GF-D8 (cell line): Measurements from ENCODE around the gene B4GALT5.
A peak's percentile ranks its signal among the peaks of the same experiment; 100 is the strongest.

Experiments used
- DNase-seq: peaks from one replicate; lab custom pipeline; 2025; lab: John Stamatoyannopoulos, UW

The B4GALT5 gene

DNA sequence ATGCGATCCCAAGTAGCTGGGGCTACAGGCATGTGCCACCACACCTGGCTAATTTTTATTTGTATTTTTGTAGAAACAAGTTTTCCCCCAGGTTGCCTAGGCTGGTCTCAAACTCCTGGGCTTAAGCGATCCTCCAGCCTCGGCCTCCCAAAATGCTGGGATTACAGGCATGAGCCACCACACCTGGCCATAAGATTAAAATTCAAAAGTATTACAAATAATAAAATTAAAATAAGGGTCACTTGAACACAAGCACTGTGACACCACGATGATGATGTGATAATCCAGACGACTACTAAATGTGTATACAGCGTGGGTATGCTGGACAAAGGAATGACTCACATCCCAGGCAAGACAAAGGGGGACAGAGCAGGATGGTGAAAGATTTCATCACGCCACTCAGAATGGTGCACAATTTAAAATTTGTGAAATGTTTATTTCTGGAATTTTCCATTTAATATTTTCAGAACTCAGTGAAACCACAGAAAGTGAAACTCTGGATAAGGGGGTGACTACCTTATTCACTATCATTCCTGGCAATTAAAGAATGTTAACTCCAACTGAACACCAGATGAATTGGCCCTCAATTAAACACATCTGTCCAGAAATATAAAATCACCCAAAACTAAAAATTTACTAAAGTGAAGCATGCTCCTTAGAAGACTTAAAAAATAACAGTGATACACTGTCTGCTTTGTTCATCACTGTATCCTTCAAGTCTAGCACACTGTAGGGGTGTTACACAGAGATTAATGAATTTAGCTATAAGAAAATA, 13.1 kb downstream of the B4GALT5 start:
- DNase-seq, result no peak

DNA sequence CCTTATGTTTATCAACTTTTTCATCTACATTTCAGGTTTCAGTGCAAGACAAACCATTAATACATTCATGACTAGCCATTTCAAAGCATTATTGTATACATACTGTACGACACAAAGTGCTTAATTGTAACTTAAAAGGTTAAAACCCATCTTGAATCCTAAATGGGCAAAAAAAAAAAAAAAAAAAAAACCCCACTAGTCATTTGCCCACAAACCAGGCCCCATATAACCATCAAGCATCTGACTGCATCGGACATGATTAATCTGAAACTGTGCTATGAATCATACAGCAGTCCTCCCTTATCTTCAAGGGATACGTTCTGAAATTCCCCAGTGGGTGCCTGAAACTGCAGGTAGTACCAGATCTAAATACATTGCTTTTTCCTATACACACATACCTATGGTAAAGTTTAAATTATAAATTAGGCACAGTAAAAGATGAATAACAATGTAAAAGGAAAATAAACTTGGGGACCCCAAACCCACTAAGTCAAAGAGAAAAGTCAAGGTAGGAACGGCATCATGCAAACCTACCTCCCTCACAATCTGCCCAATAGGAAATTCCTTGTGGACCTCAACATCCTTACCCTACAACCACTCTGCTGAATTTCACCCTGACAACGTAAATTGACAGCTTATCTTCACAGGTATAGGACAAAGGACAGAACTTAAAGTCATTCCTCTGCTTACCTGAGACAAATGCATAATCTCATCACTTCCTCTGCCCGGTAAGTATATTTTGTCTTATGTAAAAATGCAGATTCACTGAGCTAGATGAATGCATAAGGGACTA, 14.3 kb downstream of the B4GALT5 start:
- no peak for DNase-seq

GRCh38 chr20:49698477-49698876, 15.2 kb downstream of the B4GALT5 start:
- no peak for DNase-seq

- DNase-seq, result no peak
These were observed 16.6 kb downstream of the B4GALT5 start for GRCh38 chr20:49697071-49697470.

DNA sequence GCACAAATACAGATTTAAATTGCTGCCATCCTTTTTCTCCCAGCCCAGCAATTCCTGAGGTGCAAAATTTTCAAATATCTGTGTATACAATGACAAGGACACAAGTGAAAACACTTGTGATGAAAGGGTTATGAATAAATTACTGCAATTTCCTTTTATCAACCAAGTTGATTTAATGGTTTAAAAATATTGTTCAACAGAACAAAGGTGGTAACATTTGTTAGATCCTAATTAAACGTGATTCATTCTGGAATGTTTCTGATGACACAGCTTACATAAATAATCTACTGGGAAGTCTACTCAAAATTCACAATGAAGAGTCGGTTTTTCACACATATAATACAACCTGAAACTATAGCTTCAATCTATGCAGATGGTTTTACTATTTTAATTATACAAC, 17.1 kb downstream of the B4GALT5 start:
- DNase-seq, result no peak

DNA sequence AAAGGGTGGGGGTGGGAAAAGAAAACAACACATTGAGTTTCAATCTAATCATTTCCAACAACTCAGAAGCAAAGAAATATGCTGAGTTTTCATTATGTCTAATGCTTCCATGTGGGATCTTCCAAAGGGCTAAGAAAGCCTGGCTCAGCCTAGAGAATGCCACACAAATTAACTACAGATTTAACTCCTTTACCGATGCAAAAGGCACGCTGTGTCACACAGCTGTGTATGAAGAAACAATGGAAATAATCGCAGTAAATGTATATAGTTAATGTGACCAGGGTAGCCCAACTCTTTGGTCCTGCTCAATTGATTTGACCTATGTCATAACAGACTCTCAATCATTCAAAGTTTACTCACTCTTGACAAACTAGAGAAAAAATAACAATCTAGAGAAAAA, 17.8 kb downstream of the B4GALT5 start:
- no peak for DNase-seq

DNA sequence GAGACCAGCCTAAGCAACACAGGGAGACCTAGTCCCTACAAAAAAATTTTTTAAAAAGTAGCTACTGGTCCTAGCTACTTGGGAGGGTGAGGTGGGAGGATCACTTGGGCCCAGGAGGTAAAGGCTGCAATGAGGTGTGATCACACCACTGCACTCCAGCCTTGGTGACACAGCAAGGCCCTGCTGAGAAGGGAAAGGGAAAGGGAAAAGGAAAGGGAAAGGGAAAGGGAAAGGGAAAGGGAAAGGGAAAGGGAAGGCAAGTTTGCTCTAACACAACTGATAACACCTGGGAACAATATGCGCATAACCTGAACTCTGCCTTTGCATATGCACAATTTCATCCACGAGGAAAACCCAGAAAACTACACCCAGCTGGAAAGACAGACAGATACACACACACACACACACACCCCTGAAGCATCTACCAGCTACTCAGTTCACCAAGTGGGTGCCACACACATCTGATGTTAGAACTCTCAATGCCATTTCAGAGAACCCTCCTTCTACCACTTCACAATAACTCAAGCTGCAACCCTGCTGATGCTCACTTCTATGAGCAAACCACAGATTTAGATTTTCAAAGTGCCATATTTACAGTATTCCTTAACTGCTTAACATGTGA, 19.1 kb downstream of the B4GALT5 start:
- DNase-seq, result no peak

DNA sequence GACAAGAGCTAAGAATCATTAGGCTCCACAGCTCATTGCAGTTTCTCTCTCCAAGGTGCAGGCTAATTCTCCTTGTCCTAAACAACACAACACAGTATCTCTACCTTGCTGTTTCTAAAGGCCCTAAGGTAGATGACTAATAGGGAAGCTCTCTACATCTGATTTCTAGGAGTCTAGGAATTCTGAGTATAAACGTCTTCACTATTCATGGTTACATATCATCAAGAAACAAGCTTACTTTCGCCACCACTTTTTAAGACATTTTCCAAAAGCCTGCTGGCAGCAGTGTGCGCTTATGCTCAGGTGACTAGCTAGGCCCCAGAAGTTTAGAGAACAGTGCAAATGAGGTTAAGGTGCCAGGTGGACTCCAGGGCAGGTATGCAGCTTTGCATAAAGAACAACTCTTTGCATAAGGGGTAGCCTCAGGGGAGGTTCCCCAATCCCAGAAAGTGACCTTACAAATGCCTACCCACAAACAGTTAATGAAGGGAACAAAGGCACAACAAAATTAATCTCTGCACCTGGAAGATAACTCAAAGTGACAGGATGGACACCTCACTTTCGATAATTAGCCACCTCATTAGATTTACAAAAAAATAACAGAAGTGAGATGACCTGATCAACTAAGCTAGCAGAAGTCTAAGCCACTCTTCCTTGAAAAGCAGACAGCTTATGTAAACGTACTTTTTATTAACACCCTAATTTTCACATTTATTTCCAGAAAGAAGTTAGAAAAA, 20.1 kb downstream of the B4GALT5 start:
- no peak for DNase-seq

DNA sequence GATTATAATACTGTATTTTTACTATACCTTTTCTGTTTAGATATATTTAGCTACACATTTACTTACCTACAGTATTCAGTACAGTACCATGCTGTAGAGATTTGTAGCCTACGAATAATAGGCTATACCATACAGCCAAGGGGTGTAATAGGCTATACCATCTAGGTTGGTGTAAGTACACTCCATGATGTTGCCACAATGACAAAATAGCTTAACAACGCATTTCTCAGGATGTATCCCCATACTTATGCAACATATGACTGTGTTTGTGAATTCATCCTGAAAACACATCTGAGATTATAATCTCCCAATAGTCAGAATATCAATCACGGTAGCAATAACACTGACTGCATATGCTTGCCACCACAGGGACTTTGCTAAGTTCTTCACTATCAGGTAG, 20.7 kb downstream of the B4GALT5 start:
- no peak for DNase-seq

- DNase-seq, result no peak
These were observed 21.7 kb downstream of the B4GALT5 start for GRCh38 chr20:49691818-49692568.

GRCh38 chr20:49690899-49691620, 22.6 kb downstream of the B4GALT5 start:
- no peak for DNase-seq

- DNase-seq, result no peak
These were observed 25.8 kb downstream of the B4GALT5 start for GRCh38 chr20:49687595-49688567.

GRCh38 chr20:49685809-49686208, 27.9 kb downstream of the B4GALT5 start:
- DNase-seq, result no peak

DNA sequence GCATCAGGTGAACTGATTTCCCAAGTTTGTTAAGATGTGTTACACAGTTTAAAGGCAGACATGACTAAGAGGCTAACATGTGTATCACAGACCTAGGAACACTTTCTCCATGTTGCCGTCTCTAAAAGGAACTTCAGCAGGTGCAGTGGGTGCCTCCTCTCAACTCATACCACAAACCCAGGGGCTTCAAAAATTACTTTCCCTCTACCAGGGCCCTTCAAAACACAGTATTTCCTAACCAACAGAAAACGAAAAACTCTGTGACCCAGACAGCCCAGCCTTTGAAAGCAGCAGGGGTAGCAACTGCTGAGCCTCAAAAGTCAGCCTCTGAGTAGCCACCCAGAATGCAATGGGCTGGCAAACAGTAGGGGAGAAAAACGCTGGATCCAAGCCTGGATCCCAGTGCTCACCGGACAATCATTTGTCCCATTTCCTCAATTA, 28.5 kb downstream of the B4GALT5 start:
- peak; percentile 12 for DNase-seq

- no peak for DNase-seq
These were observed 29.2 kb downstream of the B4GALT5 start for GRCh38 chr20:49684335-49684997.

DNA sequence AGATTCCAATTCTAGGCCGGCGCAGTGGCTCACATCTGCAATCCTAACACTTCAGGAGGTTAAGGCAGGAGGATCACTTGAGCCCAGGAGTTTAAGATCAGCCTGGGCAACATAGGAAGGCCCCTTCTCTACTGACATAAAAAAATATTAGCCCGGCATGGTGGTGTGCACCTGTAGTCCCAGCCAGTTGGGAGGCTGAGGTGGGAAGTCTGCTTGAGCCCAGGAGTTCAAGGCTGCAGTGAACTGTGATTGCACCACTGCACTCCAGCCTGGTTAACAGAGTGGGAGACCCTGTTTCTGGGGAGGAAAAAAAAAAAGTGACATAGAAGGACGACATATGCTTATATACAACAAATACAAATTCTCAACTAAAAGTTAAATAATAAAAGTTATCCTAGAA, 30.9 kb downstream of the B4GALT5 start:
- no peak for DNase-seq

- no peak for DNase-seq
These were observed 31.4 kb downstream of the B4GALT5 start for GRCh38 chr20:49682278-49682677.

- DNase-seq, result no peak
These were observed 31.8 kb downstream of the B4GALT5 start for GRCh38 chr20:49681850-49682216.

DNA sequence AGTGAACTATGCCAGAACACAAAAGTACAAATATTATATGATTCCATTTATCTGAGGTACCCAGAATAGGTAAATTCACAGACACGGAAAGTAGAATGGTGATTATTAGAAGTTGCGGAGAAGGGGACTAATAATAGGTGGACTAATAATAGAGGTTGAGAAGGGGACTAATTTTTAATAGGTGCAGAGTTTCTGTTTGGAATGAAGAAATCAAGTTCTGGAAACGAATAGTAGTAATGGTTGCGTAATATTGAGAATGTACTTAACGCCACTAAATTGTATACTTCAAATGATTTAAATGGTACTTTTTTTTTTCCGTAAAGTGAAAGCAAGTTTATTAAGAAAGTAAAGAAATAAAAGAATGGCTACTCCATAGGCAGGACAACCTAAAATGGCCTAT, 33.2 kb downstream of the B4GALT5 start:
- no peak for DNase-seq
